Epithelial cell of proximal tubule (primary cell): ENCODE measurements around the gene ZNF57. TPM values are rescaled to one million over a fixed set of nuclear protein-coding genes. Genes with fewer than 3 reads are reported as not detected.
"Not testable (repeated sequence)": the region's sequence is repeated elsewhere in the genome, so short reads cannot be mapped to it uniquely, and the experiment has no call there.

ENCODE experiments used
- DNase-seq: peaks from one replicate; pipeline ENCODE4 v3.0.0-alpha.2; 2011; ENCODE audit warnings: low read depth
- H3K4me3 ChIP-seq: 2 replicates; pipeline ENCODE4 v1.5.1; 2011; ENCODE audit warnings: low read depth, mild to moderate bottlenecking, low read length
- total RNA-seq: library from RNA; depleted of rRNA; stranded (reverse); fragments of >200 nt; gene quantifications from 2 replicates; pipeline ENCODE4 v1.2.3, GENCODE V29; 2015
- TF ChIP-seq, protein P1 (sequence below): conservative IDR thresholded peaks from 2 replicates; pipeline ENCODE4 v1.5.1; 2012; ENCODE audit warnings: low read depth, mild to moderate bottlenecking, low read length

The ZNF57 gene
- total RNA-seq, 1 donor from 2014 or later = 2.7 TPM

GRCh38 chr19:2863816-2864215 is 36.9 kb upstream of the ZNF57 start:
- no peak overlapping the region for H3K4me3 ChIP-seq
- no peak for DNase-seq
- TF ChIP-seq, protein P1, sequence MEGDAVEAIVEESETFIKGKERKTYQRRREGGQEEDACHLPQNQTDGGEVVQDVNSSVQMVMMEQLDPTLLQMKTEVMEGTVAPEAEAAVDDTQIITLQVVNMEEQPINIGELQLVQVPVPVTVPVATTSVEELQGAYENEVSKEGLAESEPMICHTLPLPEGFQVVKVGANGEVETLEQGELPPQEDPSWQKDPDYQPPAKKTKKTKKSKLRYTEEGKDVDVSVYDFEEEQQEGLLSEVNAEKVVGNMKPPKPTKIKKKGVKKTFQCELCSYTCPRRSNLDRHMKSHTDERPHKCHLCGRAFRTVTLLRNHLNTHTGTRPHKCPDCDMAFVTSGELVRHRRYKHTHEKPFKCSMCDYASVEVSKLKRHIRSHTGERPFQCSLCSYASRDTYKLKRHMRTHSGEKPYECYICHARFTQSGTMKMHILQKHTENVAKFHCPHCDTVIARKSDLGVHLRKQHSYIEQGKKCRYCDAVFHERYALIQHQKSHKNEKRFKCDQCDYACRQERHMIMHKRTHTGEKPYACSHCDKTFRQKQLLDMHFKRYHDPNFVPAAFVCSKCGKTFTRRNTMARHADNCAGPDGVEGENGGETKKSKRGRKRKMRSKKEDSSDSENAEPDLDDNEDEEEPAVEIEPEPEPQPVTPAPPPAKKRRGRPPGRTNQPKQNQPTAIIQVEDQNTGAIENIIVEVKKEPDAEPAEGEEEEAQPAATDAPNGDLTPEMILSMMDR = no peak

GRCh38 chr19:2865334-2866100 is 35.2 kb upstream of the ZNF57 start:
- no peak overlapping the region for H3K4me3 ChIP-seq
- TF ChIP-seq, protein P1 = no peak
- DNase-seq = peak; percentile 33

GRCh38 chr19:2866495-2867024 is 34.2 kb upstream of the ZNF57 start:
- H3K4me3 ChIP-seq = peak overlapping the region; percentile 20
- TF ChIP-seq, protein P1 = no peak
- no peak for DNase-seq

GRCh38 chr19:2867025-2867991 is 33.4 kb upstream of the ZNF57 start, which contains the start of gene ZNF556:
Gene ZNF556 (plus strand): TSS chr19:2867335. CDS start chr19:2867422, 87 bp downstream.
- H3K4me3 ChIP-seq = peak within 1 kb of the TSS; percentile 51
- DNase-seq = peak; percentile 61

DNA sequence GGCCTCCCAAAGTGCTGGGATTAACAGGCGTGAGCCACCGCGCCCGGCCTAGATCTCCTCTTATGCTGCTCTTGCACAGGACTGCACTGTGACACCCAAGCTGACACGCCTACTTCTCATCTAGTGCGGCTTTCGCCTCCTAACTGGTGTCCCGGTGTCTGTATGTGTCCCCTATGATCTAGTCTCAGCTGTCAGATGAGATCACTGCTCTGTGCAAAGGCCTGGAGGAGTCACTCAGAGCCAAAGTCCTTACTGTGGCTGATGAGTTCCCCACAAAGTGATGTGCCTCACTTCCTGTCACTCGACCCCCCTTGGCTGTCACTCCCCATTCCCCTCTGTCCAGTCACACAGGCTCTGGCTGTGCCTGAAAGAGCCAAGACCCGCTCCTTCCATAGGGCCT is 31.1 kb upstream of the ZNF57 start:
- H3K4me3 ChIP-seq = no peak overlapping the region
- TF ChIP-seq, protein P1 = no peak
- no peak for DNase-seq

More at GRCh38 chr19:2867025-2867991, 33.4 kb upstream of the ZNF57 start, which contains the start of gene ZNF556:
- TF ChIP-seq, protein P1 = no peak

GRCh38 chr19:2872175-2872574 is 28.6 kb upstream of the ZNF57 start:
- not testable (repeated sequence) for H3K4me3 ChIP-seq, DNase-seq
- TF ChIP-seq, protein P1 = peak; percentile 21
